Cardiac muscle cell (in vitro differentiated cells and primary cell): ENCODE results near the gene ZNF521. TPM values are rescaled to one million over a fixed set of nuclear protein-coding genes. Genes with fewer than 3 reads are reported as not detected.

Source experiments
- DNase-seq, 2 donors: peaks; one replicate each; pipeline versions ENCODE4 v3.0.0 to v3.0.0-alpha.2; 2010 to 2017; ENCODE audit warnings: low read depth in 1 of 2, low spot score in 1 of 2
- H3K27ac ChIP-seq: fragments of 200-600 bp; sonication (generic); 2 replicates; pipeline ENCODE4 v1.5.1; 2016
- H3K27me3 ChIP-seq: fragments of 200-600 bp; sonication (generic); 2 replicates; pipeline ENCODE4 v1.6.0; 2016; ENCODE audit warnings: control low read depth
- H3K36me3 ChIP-seq: fragments of 200-600 bp; sonication (generic); 2 replicates; pipeline ENCODE4 v1.5.1; 2016; ENCODE audit warnings: control low read depth
- H3K4me1 ChIP-seq: fragments of 200-600 bp; sonication (generic); 2 replicates; pipeline ENCODE4 v1.8.1; 2017; ENCODE audit warnings: low read depth, mild to moderate bottlenecking, mixed run types
- H3K4me3 ChIP-seq: fragments of 200-600 bp; sonication (generic); 2 replicates; pipeline ENCODE4 v1.5.1; 2016; ENCODE audit warnings: mild to moderate bottlenecking
- H3K9me3 ChIP-seq: fragments of 200-600 bp; sonication (generic); 2 replicates; pipeline ENCODE4 v1.5.1; 2017; ENCODE audit warnings: low read depth, mild to moderate bottlenecking, control low read depth
- CTCF ChIP-seq: IDR thresholded peaks from 2 replicates; pipeline ENCODE4 v1.5.1; 2012; ENCODE audit warnings: low read depth, mild to moderate bottlenecking, low read length
- polyA plus RNA-seq: library from polyadenylated mRNA; unstranded; fragments of >200 nt; fragmentation: Nextera tagmentation; extraction: Ambion mirVana; gene quantifications from 2 replicates; pipeline ENCODE4 v1.2.1, GENCODE V29; 2016
- total RNA-seq: library from RNA; depleted of rRNA; stranded (reverse); fragments of >200 nt; gene quantifications from 2 replicates; pipeline ENCODE4 v1.2.3, GENCODE V29; 2016

The ZNF521 gene
- total and polyA plus RNA-seq, 2 experiments from 2014 or later, result 34.2 to 442 TPM

- TF ChIP-seq CTCF, result no peak
- H3K4me1 ChIP-seq, result peaks cover 17% of the 10 kb centered on the region
- H3K4me3 ChIP-seq, result no peak overlapping the region
- no peaks in the 10 kb centered on the region for H3K36me3 ChIP-seq
- no peaks in the 10 kb centered on the region for H3K27me3 ChIP-seq
- H3K27ac ChIP-seq, result no peak overlapping the region
- DNase-seq, result no peak
- no peaks in the 10 kb centered on the region for H3K9me3 ChIP-seq
Observed at GRCh38 chr18:25081001-25081400, 271.0 kb downstream of the ZNF521 start.

DNA sequence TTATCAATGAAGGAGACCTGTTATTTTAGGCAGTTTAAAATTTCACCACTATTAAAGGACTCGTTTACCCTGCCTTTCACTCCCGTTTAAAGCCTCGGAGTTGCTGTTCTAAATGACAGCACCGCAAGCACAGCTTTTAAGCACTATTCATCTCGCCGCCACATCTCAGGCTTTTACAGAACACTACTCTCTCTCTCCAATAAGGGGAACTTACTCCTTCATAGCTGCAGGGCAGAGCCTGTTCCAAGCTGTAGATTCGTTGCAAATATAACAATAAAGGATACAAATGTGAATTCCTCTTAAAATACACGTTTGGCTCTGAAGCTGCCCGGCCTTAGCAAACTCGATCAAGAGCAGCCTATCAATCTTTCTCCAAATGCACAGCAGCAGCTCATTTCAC lies 271.8 kb downstream of the ZNF521 start:
- no peak for DNase-seq
- TF ChIP-seq CTCF, result no peak
- Histone ChIP-seq H3K4me3 (no peak overlapping the region), H3K36me3 (no peaks in the 10 kb centered on the region), H3K27me3 (no peaks in the 10 kb centered on the region), H3K9me3 (no peaks in the 10 kb centered on the region), H3K27ac (peak overlapping the region; percentile 18), H3K4me1 (peaks cover 25% of the 10 kb centered on the region)

GRCh38 chr18:25077944-25078723 lies 273.8 kb downstream of the ZNF521 start:
- DNase-seq, result no peak
- H3K27ac ChIP-seq, result peak overlapping the region; percentile 90
- TF ChIP-seq CTCF, result no peak

DNA sequence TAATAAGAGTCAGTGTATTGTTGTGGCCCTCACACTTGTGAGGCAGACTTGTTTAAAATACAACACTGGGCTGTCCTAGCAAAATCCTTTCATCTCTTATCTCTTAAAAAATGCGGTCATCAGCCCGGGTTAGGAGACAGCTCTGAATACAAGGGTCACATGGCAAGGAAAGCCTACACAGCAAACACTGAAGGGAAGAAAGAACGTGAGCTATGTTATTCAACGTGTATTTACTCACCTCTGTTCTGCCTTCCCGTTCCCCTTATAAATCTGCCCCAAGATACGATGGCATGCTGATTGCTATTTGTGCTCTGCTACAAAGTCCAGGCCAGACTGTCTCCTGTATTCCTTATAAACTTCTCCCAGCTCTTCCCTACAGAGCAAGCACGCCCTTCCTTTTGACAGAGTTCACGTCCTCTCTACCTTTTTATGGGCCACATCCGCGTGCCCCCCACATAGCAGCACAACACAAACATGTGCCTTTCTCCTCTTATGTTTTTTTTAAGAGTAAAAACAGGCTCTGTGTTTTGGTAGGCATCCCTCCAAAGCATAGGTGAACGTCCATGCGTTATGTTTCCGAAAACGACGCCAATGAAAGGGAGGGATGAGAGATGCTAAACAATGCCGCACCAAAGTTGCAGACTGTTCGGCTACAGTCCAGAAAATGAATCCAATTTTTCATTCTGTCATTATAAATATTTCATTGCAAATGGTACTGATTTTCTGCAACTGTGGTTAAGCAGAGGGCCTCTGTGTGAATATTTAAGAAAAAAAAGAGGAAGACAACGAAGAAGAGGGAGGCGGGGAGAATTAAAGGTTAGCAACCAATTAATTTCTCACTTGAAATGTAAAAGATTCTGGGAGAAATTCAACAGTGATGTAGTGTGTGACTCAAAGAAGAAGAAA lies 274.7 kb downstream of the ZNF521 start:
- Histone ChIP-seq H3K9me3 (no peaks in the 10 kb centered on the region), H3K4me1 (peaks cover 44% of the 10 kb centered on the region), H3K27ac (peak overlapping the region; percentile 90), H3K4me3 (no peak overlapping the region), H3K36me3 (no peaks in the 10 kb centered on the region), H3K27me3 (no peaks in the 10 kb centered on the region)
- DNase-seq, result peak in 1 of 2 donors; percentile 44
- TF ChIP-seq CTCF, result no peak

More at GRCh38 chr18:25077944-25078723, 273.8 kb downstream of the ZNF521 start:
- Histone ChIP-seq H3K9me3 (no peaks in the 10 kb centered on the region), H3K4me1 (peaks cover 39% of the 10 kb centered on the region), H3K4me3 (no peak overlapping the region), H3K36me3 (no peaks in the 10 kb centered on the region), H3K27me3 (no peaks in the 10 kb centered on the region)

DNA sequence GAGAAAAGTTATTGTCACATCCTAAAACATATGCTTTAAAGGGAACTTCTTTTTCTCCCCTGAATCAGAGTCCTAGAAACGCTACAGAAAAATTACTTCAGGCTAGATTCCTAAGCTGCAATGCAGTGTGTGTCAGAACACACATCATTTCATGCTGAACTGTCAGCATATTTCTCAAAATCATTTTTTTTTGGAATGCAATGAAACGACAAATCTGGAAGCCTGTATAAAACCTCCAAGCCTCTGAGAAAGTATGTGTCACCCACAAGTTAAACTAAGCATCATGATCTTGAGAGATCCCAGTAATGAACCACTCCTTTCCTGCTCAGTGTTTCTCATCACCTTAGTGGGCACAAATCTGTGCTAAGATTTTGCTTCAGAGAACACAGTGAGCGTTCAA lies 276.2 kb downstream of the ZNF521 start:
- H3K9me3 ChIP-seq, result no peaks in the 10 kb centered on the region
- no peak for DNase-seq
- H3K4me3 ChIP-seq, result no peak overlapping the region
- peaks cover 44% of the 10 kb centered on the region for H3K4me1 ChIP-seq
- TF ChIP-seq CTCF, result no peak
- peak overlapping the region; percentile 2 for H3K27ac ChIP-seq
- H3K27me3 ChIP-seq, result no peaks in the 10 kb centered on the region
- no peaks in the 10 kb centered on the region for H3K36me3 ChIP-seq
